Neural progenitor cell (in vitro differentiated cells): ENCODE data around the gene ADGRV1. TPM values are rescaled to one million over a fixed set of nuclear protein-coding genes. Genes with fewer than 3 reads are reported as not detected.

Experiments used
- DNase-seq: peaks from one replicate; pipeline ENCODE4 v3.0.0-alpha.2; 2016; ENCODE audit warnings: low spot score
- H2AFZ ChIP-seq: fragments of 200-600 bp; sonication (generic); replicated peaks from 2 replicates; pipeline ENCODE4 v1.6.1; 2016; ENCODE audit warnings: antibody characterized with exemption
- H3F3A ChIP-seq: fragments of 200-600 bp; sonication (generic); 2 replicates; pipeline ENCODE4 v1.6.1; 2016; ENCODE audit warnings: antibody characterized with exemption, low read depth
- H3K27ac ChIP-seq: fragments of 200-600 bp; sonication (generic); 2 replicates; pipeline ENCODE4 v1.5.1; 2016; ENCODE audit warnings: mild to moderate bottlenecking
- H3K27me3 ChIP-seq: fragments of 200-600 bp; sonication (generic); 2 replicates; pipeline ENCODE4 v1.6.1; 2016; ENCODE audit warnings: mild to moderate bottlenecking, moderate library complexity
- H3K36me3 ChIP-seq: fragments of 200-600 bp; sonication (generic); 2 replicates; pipeline ENCODE4 v1.5.1; 2016
- H3K4me1 ChIP-seq: fragments of 200-600 bp; sonication (generic); 2 replicates; pipeline ENCODE4 v1.6.1; 2016; ENCODE audit warnings: mixed run types
- H3K4me2 ChIP-seq: fragments of 200-600 bp; sonication (generic); 2 replicates; pipeline ENCODE4 v1.6.1; 2016
- H3K4me3 ChIP-seq: fragments of 200-600 bp; sonication (generic); 2 replicates; pipeline ENCODE4 v1.5.1; 2016
- H3K79me2 ChIP-seq: fragments of 200-600 bp; sonication (generic); 2 replicates; pipeline ENCODE4 v1.6.1; 2016; ENCODE audit warnings: low read depth
- H3K9ac ChIP-seq: fragments of 200-600 bp; sonication (generic); 2 replicates; pipeline ENCODE4 v1.6.1; 2016
- H3K9me3 ChIP-seq: fragments of 200-600 bp; sonication (generic); 2 replicates; pipeline ENCODE4 v1.5.1; 2016; ENCODE audit warnings: low read depth
- H4K20me1 ChIP-seq: fragments of 200-600 bp; sonication (generic); 2 replicates; pipeline ENCODE4 v1.6.1; 2016; ENCODE audit warnings: low read depth
- H3K27ac Mint-ChIP-seq: 3 replicates; pipeline ENCODE4 v1.8.0; 2021; ENCODE audit warnings: mixed read lengths
- H3K27me3 Mint-ChIP-seq: 2 replicates; pipeline ENCODE4 v1.8.0; 2022; ENCODE audit warnings: low read depth, mild to moderate bottlenecking, inconsistent platforms, moderate library complexity, mixed read lengths; ENCODE audit not compliant: insufficient read depth
- H3K36me3 Mint-ChIP-seq: 3 replicates; pipeline ENCODE4 v1.8.0; 2021; ENCODE audit warnings: mixed read lengths
- H3K4me1 Mint-ChIP-seq: 3 replicates; pipeline ENCODE4 v1.8.0; 2021; ENCODE audit warnings: mixed read lengths
- H3K4me3 Mint-ChIP-seq: 3 replicates; pipeline ENCODE4 v1.8.0; 2021; ENCODE audit warnings: mild to moderate bottlenecking, moderate library complexity, mixed read lengths
- H3K9me3 Mint-ChIP-seq: 3 replicates; pipeline ENCODE4 v1.8.0; 2020; ENCODE audit warnings: mixed read lengths
- EZH2 ChIP-seq: fragments of 200-600 bp; sonication (generic); IDR thresholded peaks from 2 replicates; pipeline ENCODE4 v1.6.1; 2017; ENCODE audit warnings: antibody characterized with exemption, mild to moderate bottlenecking, moderate library complexity
- EZH2phosphoT487 ChIP-seq: fragments of 200-600 bp; sonication (generic); IDR thresholded peaks from 2 replicates; pipeline ENCODE4 v1.6.1; 2017; ENCODE audit warnings: antibody characterized with exemption
- total RNA-seq: library from RNA; depleted of rRNA; stranded (reverse); fragments of >200 nt; gene quantifications from 2 replicates; pipeline ENCODE4 v1.2.3, GENCODE V29; 2015; ENCODE audit warnings: low replicate concordance
- TF ChIP-seq, protein P1 (sequence below): fragments of 200-600 bp; sonication (generic); IDR thresholded peaks from 2 replicates; pipeline ENCODE4 v1.5.1; 2017; ENCODE audit warnings: antibody characterized with exemption, mild to moderate bottlenecking

The ADGRV1 gene
- total RNA-seq, 1 donor from 2014 or later: 151 TPM

DNA sequence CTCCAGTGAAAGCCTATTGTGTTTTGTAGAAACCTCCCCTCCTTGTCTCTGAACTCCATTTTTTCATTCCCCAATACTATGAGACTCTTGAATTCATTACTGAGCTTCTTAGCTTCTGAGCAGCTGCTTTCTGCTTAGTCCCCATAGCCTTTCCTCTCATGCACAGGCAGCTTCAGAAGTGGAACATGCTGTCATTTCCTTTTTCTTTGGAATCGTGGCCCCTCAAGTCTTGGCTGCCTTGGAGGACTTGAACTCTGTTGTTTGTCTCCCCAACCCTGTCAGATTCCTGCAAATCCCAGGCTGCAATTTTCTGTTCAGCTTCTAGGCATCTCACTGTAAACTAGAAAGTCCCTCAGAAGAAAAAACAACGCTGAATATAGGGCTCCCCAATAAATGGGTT, 556.1 kb downstream of the ADGRV1 start:
- no peaks in the 10 kb centered on the region for H3K36me3 ChIP-seq
- peaks cover 20% of the 10 kb centered on the region for H3K4me1 ChIP-seq
- no peaks in the 10 kb centered on the region for H3K27me3 Mint-ChIP-seq
- no peak overlapping the region for H3K27ac ChIP-seq
- no peak overlapping the region for H3K4me3 ChIP-seq
- TF ChIP-seq EZH2phosphoT487: no peak
- TF ChIP-seq, protein P1, sequence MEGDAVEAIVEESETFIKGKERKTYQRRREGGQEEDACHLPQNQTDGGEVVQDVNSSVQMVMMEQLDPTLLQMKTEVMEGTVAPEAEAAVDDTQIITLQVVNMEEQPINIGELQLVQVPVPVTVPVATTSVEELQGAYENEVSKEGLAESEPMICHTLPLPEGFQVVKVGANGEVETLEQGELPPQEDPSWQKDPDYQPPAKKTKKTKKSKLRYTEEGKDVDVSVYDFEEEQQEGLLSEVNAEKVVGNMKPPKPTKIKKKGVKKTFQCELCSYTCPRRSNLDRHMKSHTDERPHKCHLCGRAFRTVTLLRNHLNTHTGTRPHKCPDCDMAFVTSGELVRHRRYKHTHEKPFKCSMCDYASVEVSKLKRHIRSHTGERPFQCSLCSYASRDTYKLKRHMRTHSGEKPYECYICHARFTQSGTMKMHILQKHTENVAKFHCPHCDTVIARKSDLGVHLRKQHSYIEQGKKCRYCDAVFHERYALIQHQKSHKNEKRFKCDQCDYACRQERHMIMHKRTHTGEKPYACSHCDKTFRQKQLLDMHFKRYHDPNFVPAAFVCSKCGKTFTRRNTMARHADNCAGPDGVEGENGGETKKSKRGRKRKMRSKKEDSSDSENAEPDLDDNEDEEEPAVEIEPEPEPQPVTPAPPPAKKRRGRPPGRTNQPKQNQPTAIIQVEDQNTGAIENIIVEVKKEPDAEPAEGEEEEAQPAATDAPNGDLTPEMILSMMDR: no peak
- TF ChIP-seq EZH2: no peak
- no peak overlapping the region for H2AFZ ChIP-seq
- no peak overlapping the region for H3K9ac ChIP-seq
- H3K9me3 ChIP-seq: no peaks in the 10 kb centered on the region
- H3K4me1 Mint-ChIP-seq: peaks cover 31% of the 10 kb centered on the region
- H4K20me1 ChIP-seq: peaks cover 7% of the 10 kb centered on the region
- no peak overlapping the region for H3K4me2 ChIP-seq
- H3F3A ChIP-seq: peaks cover 11% of the 10 kb centered on the region
- no peaks in the 10 kb centered on the region for H3K27me3 ChIP-seq
- H3K36me3 Mint-ChIP-seq: peaks cover 7% of the 10 kb centered on the region
- peak overlapping the region; percentile 50 for H3K27ac Mint-ChIP-seq
- no peaks in the 10 kb centered on the region for H3K79me2 ChIP-seq
- H3K9me3 Mint-ChIP-seq: no peaks in the 10 kb centered on the region
- no peak overlapping the region for H3K4me3 Mint-ChIP-seq
- no peak for DNase-seq

DNA sequence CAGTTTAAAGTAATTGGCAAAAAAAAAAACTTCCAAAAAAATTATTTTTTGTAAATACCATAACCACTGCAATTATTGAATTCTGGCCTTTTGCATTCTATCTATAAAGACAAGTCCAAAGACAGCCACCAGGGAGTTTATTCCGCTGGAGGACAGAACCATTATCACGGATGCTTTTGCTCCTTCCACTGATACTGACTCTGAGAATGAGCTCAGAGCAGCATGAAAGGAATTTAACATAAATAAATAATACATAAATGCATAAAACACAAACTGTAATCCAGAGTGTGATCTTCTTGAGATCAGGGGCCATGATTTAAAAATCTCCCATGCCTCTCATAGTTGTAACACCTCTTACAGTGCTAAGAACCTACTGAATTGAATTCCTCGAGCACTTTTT, 559.8 kb downstream of the ADGRV1 start:
- TF ChIP-seq EZH2phosphoT487 (no peak), EZH2 (no peak)
- TF ChIP-seq, protein P1: no peak
- Histone ChIP-seq H2AFZ (no peak overlapping the region), H3K4me2 (no peak overlapping the region), H3K9ac (no peak overlapping the region), H3K27ac (no peak overlapping the region), H3K27me3 (no peaks in the 10 kb centered on the region), H3K4me1 (peaks cover 46% of the 10 kb centered on the region), H3F3A (peaks cover 20% of the 10 kb centered on the region), H3K9me3 (no peaks in the 10 kb centered on the region), H3K4me3 (no peak overlapping the region), H3K79me2 (no peaks in the 10 kb centered on the region), H4K20me1 (peaks cover 11% of the 10 kb centered on the region), H3K36me3 (no peaks in the 10 kb centered on the region)
- Mint-ChIP-seq H3K4me1 (peaks cover 58% of the 10 kb centered on the region), H3K27me3 (no peaks in the 10 kb centered on the region), H3K4me3 (peak overlapping the region; percentile 5), H3K9me3 (no peaks in the 10 kb centered on the region), H3K27ac (peak overlapping the region; percentile 72), H3K36me3 (peaks cover 10% of the 10 kb centered on the region)
- no peak for DNase-seq

DNA sequence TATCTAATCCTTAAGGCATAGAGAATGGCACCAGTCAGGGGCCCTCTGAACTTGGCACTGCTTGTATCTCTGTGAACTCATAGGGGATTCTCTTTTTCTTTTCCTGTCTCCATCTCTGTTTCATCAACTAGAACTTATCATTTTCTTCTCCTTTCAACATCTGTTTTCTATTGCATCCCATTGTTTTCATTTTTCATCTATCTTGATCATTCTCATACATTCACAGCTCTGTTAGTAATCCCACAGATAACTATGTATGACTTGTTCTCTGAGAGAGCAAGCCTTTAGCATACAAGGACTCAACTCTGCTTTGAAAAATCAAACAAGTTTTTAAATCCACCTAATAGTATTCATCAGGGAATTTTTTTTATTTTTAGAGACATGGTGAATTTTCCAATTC, 560.2 kb downstream of the ADGRV1 start:
- peaks cover 15% of the 10 kb centered on the region for H4K20me1 ChIP-seq
- Mint-ChIP-seq H3K27me3 (no peaks in the 10 kb centered on the region), H3K4me3 (peak overlapping the region; percentile 5), H3K4me1 (peaks cover 62% of the 10 kb centered on the region), H3K36me3 (peaks cover 10% of the 10 kb centered on the region), H3K9me3 (no peaks in the 10 kb centered on the region), H3K27ac (peak overlapping the region; percentile 9)
- DNase-seq: no peak
- TF ChIP-seq EZH2phosphoT487: no peak
- TF ChIP-seq, protein P1: no peak
- no peak for TF ChIP-seq EZH2
- no peak overlapping the region for H3K9ac ChIP-seq
- H3K4me3 ChIP-seq: no peak overlapping the region
- no peak overlapping the region for H2AFZ ChIP-seq
- no peaks in the 10 kb centered on the region for H3K9me3 ChIP-seq
- H3K4me1 ChIP-seq: peaks cover 50% of the 10 kb centered on the region
- no peaks in the 10 kb centered on the region for H3K79me2 ChIP-seq
- no peak overlapping the region for H3K27ac ChIP-seq
- H3F3A ChIP-seq: peaks cover 23% of the 10 kb centered on the region
- H3K4me2 ChIP-seq: peak overlapping the region; percentile 52
- no peaks in the 10 kb centered on the region for H3K36me3 ChIP-seq
- H3K27me3 ChIP-seq: no peaks in the 10 kb centered on the region
